ENCODE measurements around the gene MX1. TPM values are rescaled to one million over a fixed set of nuclear protein-coding genes. Genes with fewer than 3 reads are reported as not detected.

Gene MX1
- total RNA-seq, 2 donors from 2014 or later = 18.0 to 365 TPM

GRCh38 chr21:41507521-41508414, 81.7 kb downstream of the MX1 start, which contains the start of gene TMPRSS2:
Gene TMPRSS2, minus strand, starts transcription at chr21:41508158. Its CDS starts 10,025 bp downstream, at chr21:41498133.
- Mint-ChIP-seq H3K27ac (no peak within 1 kb of the TSS), H3K36me3 (no peaks in the 10 kb centered on the region), H3K9me3 (no peaks in the 10 kb centered on the region)
- DNase-seq (ENCODE audit: low spot score in 2 of 2) (no peak), ATAC-seq (peak in 1 of 2 donors; percentile 18)

- DNase-seq (ENCODE audit: low spot score in 2 of 2) (no peak), ATAC-seq (no peak)
- no peaks in the 10 kb centered on the region for H3K36me3 Mint-ChIP-seq
- no peak overlapping the region for H3K27ac Mint-ChIP-seq
- no peaks in the 10 kb centered on the region for H3K9me3 Mint-ChIP-seq
Measured at GRCh38 chr21:41508415-41509144, 82.5 kb downstream of the MX1 start.

Other genes with a start within 250 kb of the MX1 start
- gene FAM3B, start 109.4 kb upstream of the MX1 start, total RNA-seq = not detected
- gene MX2, start 64.2 kb upstream of the MX1 start, total RNA-seq = 10 to 100 TPM in 1 of 2 donors, 1 to 10 TPM in 1; 3.6 to 79.4 TPM
- not detected for gene TMPRSS2, start 81.9 kb downstream of the MX1 start, total RNA-seq

Measured in activated naive CD4-positive, alpha-beta T cell treated with anti-CD3 and anti-CD28 coated beads, Interleukin-2, amount 50 U/mL, for 72 hours (primary cell).